Liver (tissue), 9 donors: ENCODE results near the gene SHROOM1. TPM values are rescaled to one million over a fixed set of nuclear protein-coding genes. Genes with fewer than 3 reads are reported as not detected.

ENCODE experiments used
- DNase-seq: peaks from one replicate; pipeline ENCODE4 v3.0.0-alpha.2; 2017; ENCODE audit warnings: low spot score
- H3K27ac ChIP-seq, 2 donors: one replicate each; pipeline ENCODE4 v1.7.0; 2013; ENCODE audit warnings: inconsistent platforms in 2 of 2, low read length in 2 of 2, control low read depth in 1 of 2, low read depth in 1 of 2, mild to moderate bottlenecking in 1 of 2
- H3K27me3 ChIP-seq, 4 donors: one replicate each; pipeline versions ENCODE4 v1.6.1 to v1.7.0; 2013; ENCODE audit warnings: low read length in 3 of 4, inconsistent platforms in 1 of 4, mild to moderate bottlenecking in 1 of 4, moderate library complexity in 1 of 4; ENCODE audit not compliant: control insufficient read depth in 4 of 4, insufficient read depth in 4 of 4
- H3K36me3 ChIP-seq, 4 donors: one replicate each; pipeline versions ENCODE4 v1.6.1 to v1.7.0; 2013; ENCODE audit warnings: low read length in 3 of 4, mild to moderate bottlenecking in 3 of 4, low read depth in 1 of 4, moderate library complexity in 1 of 4; ENCODE audit not compliant: control insufficient read depth in 4 of 4, insufficient read depth in 3 of 4
- H3K4me1 ChIP-seq, 4 donors: one replicate each; pipeline versions ENCODE4 v1.6.1 to v1.7.0; 2013; ENCODE audit warnings: low read length in 3 of 4, mild to moderate bottlenecking in 3 of 4, moderate library complexity in 1 of 4; ENCODE audit not compliant: control insufficient read depth in 4 of 4, insufficient read depth in 4 of 4
- H3K4me3 ChIP-seq, 3 donors: one replicate each; pipeline versions ENCODE4 v1.6.1 to v1.7.0; 2013; ENCODE audit warnings: low read length in 3 of 3, control low read depth in 1 of 3, low read depth in 1 of 3, mild to moderate bottlenecking in 1 of 3
- H3K9ac ChIP-seq, 2 donors: one replicate each; pipeline ENCODE4 v1.7.0; 2013; ENCODE audit warnings: low read length in 2 of 2, mild to moderate bottlenecking in 2 of 2, moderate library complexity in 2 of 2, control low read depth in 1 of 2, low read depth in 1 of 2
- H3K9me3 ChIP-seq, 4 donors: one replicate each; pipeline versions ENCODE4 v1.6.1 to v1.7.0; 2013; ENCODE audit warnings: low read length in 3 of 4; ENCODE audit not compliant: control insufficient read depth in 4 of 4
- FOXA2 ChIP-seq: IDR thresholded peaks from 2 replicates; pipeline ENCODE4 v1.6.1; 2016; ENCODE audit warnings: antibody characterized with exemption
- GABPA ChIP-seq, 2 donors: IDR thresholded peaks in 1 of 2; conservative IDR thresholded peaks in 1 of 2; 2 replicates each; pipeline ENCODE4 v1.6.1; 2016; ENCODE audit warnings: antibody characterized with exemption in 2 of 2, mild to moderate bottlenecking in 1 of 2, moderate library complexity in 1 of 2
- HNF4A ChIP-seq, 2 donors: conservative IDR thresholded peaks; 2 replicates each; pipeline ENCODE4 v1.6.1; 2016; ENCODE audit warnings: antibody characterized with exemption in 2 of 2, mild to moderate bottlenecking in 2 of 2
- HNF4G ChIP-seq: IDR thresholded peaks from 2 replicates; pipeline ENCODE4 v1.6.1; 2016; ENCODE audit warnings: antibody characterized with exemption
- JUND ChIP-seq, 2 donors: IDR thresholded peaks; 2 replicates each; pipeline ENCODE4 v1.6.1; 2016; ENCODE audit warnings: antibody characterized with exemption in 2 of 2
- NR2F2 ChIP-seq: IDR thresholded peaks from 2 replicates; pipeline ENCODE4 v1.6.1; 2016; ENCODE audit warnings: antibody characterized with exemption
- RAD21 ChIP-seq, 2 donors: IDR thresholded peaks; 2 replicates each; pipeline ENCODE4 v1.6.1; 2016; ENCODE audit warnings: antibody characterized with exemption in 2 of 2, mild to moderate bottlenecking in 2 of 2
- RXRA ChIP-seq, 2 donors: IDR thresholded peaks; 2 replicates each; pipeline ENCODE4 v1.6.1; 2017 to 2018; ENCODE audit warnings: antibody characterized with exemption in 2 of 2, mild to moderate bottlenecking in 1 of 2
- SP1 ChIP-seq: IDR thresholded peaks from 2 replicates; pipeline ENCODE4 v1.6.1; 2018; ENCODE audit warnings: antibody characterized with exemption, mild to moderate bottlenecking
- TAF1 ChIP-seq: conservative IDR thresholded peaks from 2 replicates; pipeline ENCODE4 v1.6.1; 2016; ENCODE audit warnings: antibody characterized with exemption, mild to moderate bottlenecking
- YY1 ChIP-seq: IDR thresholded peaks from 2 replicates; pipeline ENCODE4 v1.6.1; 2016; ENCODE audit warnings: antibody characterized with exemption, mild to moderate bottlenecking
- WGBS: extraction: QIAGEN DNeasy Blood & Tissue Kit; methylation state at CpG from one replicate; pipeline ENCODE4 v1.1.7; 2013; 5-methylcytosine and 5-hydroxymethylcytosine counted together
- polyA plus RNA-seq, 2 donors: library from polyadenylated mRNA; stranded (reverse) in 1 of 2; unstranded in 1 of 2; fragments of 200-250 nt in 1 of 2; fragments of >200 nt in 1 of 2; fragmentation: Nextera tagmentation in 1 of 2; extraction: Ambion mirVana in 1 of 2; gene quantifications; one replicate each; pipeline versions ENCODE4 v1.2.1 to v1.2.3, GENCODE V29; 2013 to 2015
- total RNA-seq, 2 donors: library from RNA; depleted of rRNA; stranded (reverse); fragments of >200 nt; gene quantifications; one replicate each; pipeline ENCODE4 v1.2.3, GENCODE V29; 2014
- TF ChIP-seq, protein P1 (sequence below): fragments of 150-350 bp; IDR thresholded peaks from 2 replicates; pipeline ENCODE4 v1.5.1; 2017; ENCODE audit warnings: improper control_type of control experiment, low read depth, low read length; ENCODE audit not compliant: missing input control
- TF ChIP-seq, protein P2 (sequence below): IDR thresholded peaks from 2 replicates; pipeline ENCODE4 v1.6.1; 2016; ENCODE audit warnings: antibody characterized with exemption
- TF ChIP-seq, protein P3 (sequence below): IDR thresholded peaks from 2 replicates; pipeline ENCODE4 v1.6.1; 2016; ENCODE audit warnings: antibody characterized with exemption, mild to moderate bottlenecking
- TF ChIP-seq, protein P4 (sequence below): IDR thresholded peaks from 2 replicates; pipeline ENCODE4 v1.6.1; 2016; ENCODE audit warnings: antibody characterized with exemption
- donor health status: healthy.
- donor health status: healthy.
- donor health status: healthy.
- donor health status: healthy.
- donor health status: healthy.

The SHROOM1 gene
- total and polyA plus RNA-seq, 4 donors: 6.1 to 28.5 (median 18.3) TPM

DNA sequence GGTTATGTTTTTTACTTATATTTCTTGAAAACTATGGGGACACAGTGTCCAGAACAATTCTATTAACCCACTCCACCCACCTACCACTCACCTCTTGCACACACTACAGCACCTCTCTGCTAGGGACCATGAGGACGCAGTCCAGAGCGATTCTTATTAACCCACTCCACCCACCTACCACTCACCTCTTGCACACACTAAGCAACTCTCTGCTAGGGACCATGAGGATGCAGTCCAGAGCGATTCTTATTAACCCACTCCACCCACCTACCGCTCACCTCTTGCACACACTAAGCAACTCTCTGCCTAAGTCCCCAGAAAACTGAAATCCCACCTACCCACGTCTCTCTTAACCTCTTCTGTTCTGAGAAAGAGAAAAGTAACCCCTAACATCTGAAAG lies 2.2 kb upstream of the SHROOM1 start:
- H3K36me3 ChIP-seq: peaks cover 0 to 4% (median 0%) of the 10 kb centered on the region in 4 donors
- H3K9me3 ChIP-seq: no peaks in the 10 kb centered on the region
- no peak overlapping the region for H3K9ac ChIP-seq
- DNase-seq: no peak
- H3K4me3 ChIP-seq: no peak overlapping the region
- no peak for TF ChIP-seq FOXA2
- TF ChIP-seq YY1: no peak
- no peak for TF ChIP-seq SP1
- no peak for TF ChIP-seq HNF4G
- TF ChIP-seq GABPA (IDR thresholded peaks at IDR 0.05 in 1 of 2, conservative IDR thresholded peaks at IDR 0.05 in 1 of 2): no peak
- no peak for TF ChIP-seq TAF1
- peaks cover 6 to 34% (median 18%) of the 10 kb centered on the region in 4 donors for H3K4me1 ChIP-seq
- 91% methylated on average over 5 of the region's 5 CpGs for WGBS
- peak overlapping the region in 1 of 2 donors; percentile 17 for H3K27ac ChIP-seq
- no peaks in the 10 kb centered on the region for H3K27me3 ChIP-seq

DNA sequence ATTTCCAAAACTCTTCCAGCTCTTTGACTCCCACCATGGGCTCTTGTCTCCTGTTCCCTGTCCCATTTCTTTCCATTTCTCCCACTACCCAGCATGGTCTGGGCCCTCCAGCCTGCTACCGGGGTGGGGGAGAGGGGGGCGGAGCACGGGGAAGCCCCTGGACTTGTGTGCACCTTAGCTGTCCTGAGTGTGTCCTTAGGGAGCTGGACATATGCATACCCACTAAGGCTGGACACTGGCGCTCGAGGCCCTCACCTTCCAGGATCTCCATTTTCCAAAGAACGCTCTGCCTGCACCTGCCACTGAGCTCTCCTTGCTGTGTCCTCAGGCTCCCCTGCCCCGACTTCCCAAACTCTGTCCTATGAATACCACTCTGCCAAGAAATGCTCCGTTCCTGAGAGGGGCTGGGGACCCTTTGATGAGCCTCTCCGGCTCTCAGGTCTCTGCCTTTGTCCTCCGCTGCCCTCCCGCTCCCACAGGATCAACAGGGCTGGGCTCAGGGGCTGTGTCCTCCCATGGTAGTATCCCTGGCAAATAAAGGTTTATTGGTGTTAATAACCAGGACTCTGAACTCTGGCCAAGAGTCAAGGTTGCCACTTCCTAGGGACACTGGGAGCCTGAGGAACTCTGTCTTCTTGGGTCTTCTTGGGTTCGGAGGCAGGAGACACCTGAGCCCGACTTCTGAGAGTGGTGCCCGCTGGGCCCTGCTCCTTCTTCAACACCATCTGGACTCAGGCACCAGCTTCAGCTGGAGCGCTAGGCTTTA lies 831 bp upstream of the SHROOM1 start:
- H3K27me3 ChIP-seq: no peaks in the 10 kb centered on the region
- WGBS: 78% methylated on average over 15 of the region's 15 CpGs
- H3K9ac ChIP-seq: peak overlapping the region; percentile 42 to 67

DNA sequence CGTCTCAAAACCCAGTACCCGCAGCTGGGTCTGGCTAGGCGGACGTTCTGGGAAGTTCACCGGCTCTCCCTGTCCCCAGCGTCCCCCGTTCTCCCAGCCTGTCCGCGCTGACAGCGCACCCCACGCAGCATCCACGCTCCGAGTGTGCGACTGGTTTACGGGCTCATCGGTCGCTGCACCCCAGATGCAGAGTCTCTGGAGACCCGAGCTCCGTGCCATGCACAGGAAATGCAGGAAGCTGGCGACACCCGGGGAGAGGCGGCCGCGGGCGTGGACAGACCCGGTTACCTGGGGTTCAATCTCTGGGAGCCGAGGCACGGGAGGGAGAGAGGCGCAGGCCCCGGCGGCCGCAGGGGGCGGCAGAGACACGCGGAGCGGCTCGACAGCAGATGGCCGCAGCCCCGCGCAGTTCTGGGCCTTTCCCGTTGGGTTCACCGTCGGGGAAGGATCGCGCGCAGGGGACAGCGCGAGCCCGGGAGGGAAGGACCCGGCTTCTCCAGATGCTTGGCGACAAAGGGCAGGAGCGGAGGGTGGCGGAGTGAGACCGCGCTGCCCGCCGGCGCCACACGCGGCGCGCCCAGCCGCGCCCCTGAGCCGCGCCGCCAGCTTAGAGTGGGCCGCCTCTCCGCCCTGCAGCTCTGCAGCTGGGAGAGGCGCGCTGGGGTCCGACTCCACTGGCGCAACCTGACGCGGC lies 558 bp downstream of the SHROOM1 start:
- H3K4me3 ChIP-seq: peak overlapping the region; percentile 80 to 91 (median 83)
- peak overlapping the region; percentile 94 to 96 for H3K27ac ChIP-seq
- H3K4me1 ChIP-seq: peaks cover 0 to 37% (median 23%) of the 10 kb centered on the region in 4 donors
- no peaks in the 10 kb centered on the region for H3K27me3 ChIP-seq
- H3K9me3 ChIP-seq: no peaks in the 10 kb centered on the region
- H3K9ac ChIP-seq: peak overlapping the region; percentile 88 to 93
- WGBS: 2% methylated on average over 75 of the region's 75 CpGs
- peaks cover 0 to 8% (median 6%) of the 10 kb centered on the region in 4 donors for H3K36me3 ChIP-seq
- peak; percentile 75 for DNase-seq
- TF ChIP-seq, protein P1, sequence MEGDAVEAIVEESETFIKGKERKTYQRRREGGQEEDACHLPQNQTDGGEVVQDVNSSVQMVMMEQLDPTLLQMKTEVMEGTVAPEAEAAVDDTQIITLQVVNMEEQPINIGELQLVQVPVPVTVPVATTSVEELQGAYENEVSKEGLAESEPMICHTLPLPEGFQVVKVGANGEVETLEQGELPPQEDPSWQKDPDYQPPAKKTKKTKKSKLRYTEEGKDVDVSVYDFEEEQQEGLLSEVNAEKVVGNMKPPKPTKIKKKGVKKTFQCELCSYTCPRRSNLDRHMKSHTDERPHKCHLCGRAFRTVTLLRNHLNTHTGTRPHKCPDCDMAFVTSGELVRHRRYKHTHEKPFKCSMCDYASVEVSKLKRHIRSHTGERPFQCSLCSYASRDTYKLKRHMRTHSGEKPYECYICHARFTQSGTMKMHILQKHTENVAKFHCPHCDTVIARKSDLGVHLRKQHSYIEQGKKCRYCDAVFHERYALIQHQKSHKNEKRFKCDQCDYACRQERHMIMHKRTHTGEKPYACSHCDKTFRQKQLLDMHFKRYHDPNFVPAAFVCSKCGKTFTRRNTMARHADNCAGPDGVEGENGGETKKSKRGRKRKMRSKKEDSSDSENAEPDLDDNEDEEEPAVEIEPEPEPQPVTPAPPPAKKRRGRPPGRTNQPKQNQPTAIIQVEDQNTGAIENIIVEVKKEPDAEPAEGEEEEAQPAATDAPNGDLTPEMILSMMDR: peak; percentile 83
- TF ChIP-seq, protein P2, sequence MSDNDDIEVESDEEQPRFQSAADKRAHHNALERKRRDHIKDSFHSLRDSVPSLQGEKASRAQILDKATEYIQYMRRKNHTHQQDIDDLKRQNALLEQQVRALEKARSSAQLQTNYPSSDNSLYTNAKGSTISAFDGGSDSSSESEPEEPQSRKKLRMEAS: no peak
- TF ChIP-seq, protein P3, sequence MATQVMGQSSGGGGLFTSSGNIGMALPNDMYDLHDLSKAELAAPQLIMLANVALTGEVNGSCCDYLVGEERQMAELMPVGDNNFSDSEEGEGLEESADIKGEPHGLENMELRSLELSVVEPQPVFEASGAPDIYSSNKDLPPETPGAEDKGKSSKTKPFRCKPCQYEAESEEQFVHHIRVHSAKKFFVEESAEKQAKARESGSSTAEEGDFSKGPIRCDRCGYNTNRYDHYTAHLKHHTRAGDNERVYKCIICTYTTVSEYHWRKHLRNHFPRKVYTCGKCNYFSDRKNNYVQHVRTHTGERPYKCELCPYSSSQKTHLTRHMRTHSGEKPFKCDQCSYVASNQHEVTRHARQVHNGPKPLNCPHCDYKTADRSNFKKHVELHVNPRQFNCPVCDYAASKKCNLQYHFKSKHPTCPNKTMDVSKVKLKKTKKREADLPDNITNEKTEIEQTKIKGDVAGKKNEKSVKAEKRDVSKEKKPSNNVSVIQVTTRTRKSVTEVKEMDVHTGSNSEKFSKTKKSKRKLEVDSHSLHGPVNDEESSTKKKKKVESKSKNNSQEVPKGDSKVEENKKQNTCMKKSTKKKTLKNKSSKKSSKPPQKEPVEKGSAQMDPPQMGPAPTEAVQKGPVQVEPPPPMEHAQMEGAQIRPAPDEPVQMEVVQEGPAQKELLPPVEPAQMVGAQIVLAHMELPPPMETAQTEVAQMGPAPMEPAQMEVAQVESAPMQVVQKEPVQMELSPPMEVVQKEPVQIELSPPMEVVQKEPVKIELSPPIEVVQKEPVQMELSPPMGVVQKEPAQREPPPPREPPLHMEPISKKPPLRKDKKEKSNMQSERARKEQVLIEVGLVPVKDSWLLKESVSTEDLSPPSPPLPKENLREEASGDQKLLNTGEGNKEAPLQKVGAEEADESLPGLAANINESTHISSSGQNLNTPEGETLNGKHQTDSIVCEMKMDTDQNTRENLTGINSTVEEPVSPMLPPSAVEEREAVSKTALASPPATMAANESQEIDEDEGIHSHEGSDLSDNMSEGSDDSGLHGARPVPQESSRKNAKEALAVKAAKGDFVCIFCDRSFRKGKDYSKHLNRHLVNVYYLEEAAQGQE: no peak
- TF ChIP-seq JUND (IDR thresholded peaks at IDR 0.05): no peak
- no peak for TF ChIP-seq SP1
- no peak for TF ChIP-seq NR2F2
- no peak for TF ChIP-seq HNF4G
- TF ChIP-seq YY1: no peak
- TF ChIP-seq TAF1: peak; percentile 47
- TF ChIP-seq FOXA2: no peak
- peak; percentile 78 to 85 for TF ChIP-seq RAD21 (IDR thresholded peaks at IDR 0.05)

More for the DNA sequence above, 831 bp upstream of the SHROOM1 start:
- H3K9me3 ChIP-seq: no peaks in the 10 kb centered on the region
- DNase-seq: no peak
- TF ChIP-seq HNF4A (conservative IDR thresholded peaks at IDR 0.05) (peak; percentile 63 to 76), YY1 (no peak), FOXA2 (no peak), GABPA (IDR thresholded peaks at IDR 0.05 in 1 of 2, conservative IDR thresholded peaks at IDR 0.05 in 1 of 2) (no peak), NR2F2 (no peak), RXRA (IDR thresholded peaks at IDR 0.05) (peak in 1 of 2 donors; percentile 6), JUND (IDR thresholded peaks at IDR 0.05) (no peak)
- TF ChIP-seq, protein P4, sequence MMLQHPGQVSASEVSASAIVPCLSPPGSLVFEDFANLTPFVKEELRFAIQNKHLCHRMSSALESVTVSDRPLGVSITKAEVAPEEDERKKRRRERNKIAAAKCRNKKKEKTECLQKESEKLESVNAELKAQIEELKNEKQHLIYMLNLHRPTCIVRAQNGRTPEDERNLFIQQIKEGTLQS: no peak
- TF ChIP-seq, protein P1: no peak
- H3K4me3 ChIP-seq: peak overlapping the region in 1 of 3 donors; percentile 83
- peak overlapping the region; percentile 94 to 96 for H3K27ac ChIP-seq
- peaks cover 0 to 5% (median 0%) of the 10 kb centered on the region in 4 donors for H3K36me3 ChIP-seq
- peaks cover under 1 to 38% (median 21%) of the 10 kb centered on the region in 4 donors for H3K4me1 ChIP-seq
